CD4-positive, alpha-beta T cell treated with Interleukin-15 for 4 hours (primary cell): ENCODE results near the gene RAB2B.

ENCODE experiments used
- DNase-seq: peaks from one replicate; pipeline ENCODE4 v3.0.0-alpha.2; 2020; ENCODE audit warnings: low spot score

The RAB2B gene

GRCh38 chr14:21476925-21477681, at the start of gene RAB2B, which contains the start of gene TOX4:
Gene RAB2B, minus strand, starts transcription at chr14:21476959. Its CDS starts 87 bp downstream, at chr14:21476872.
Gene TOX4, plus strand, starts transcription at chr14:21477195. Its CDS starts 84 bp downstream, at chr14:21477279.
- peak; percentile 98 for DNase-seq

- peak; percentile 60 for DNase-seq
Observed at GRCh38 chr14:21525962-21526671, 49.4 kb upstream of the RAB2B start, which contains the start of gene SALL2. Gene SALL2, minus strand, starts transcription at chr14:21526346. Its CDS starts 219 bp downstream, at chr14:21526127.

GRCh38 chr14:21525571-21525961, 48.8 kb upstream of the RAB2B start:
- DNase-seq, result no peak

GRCh38 chr14:21524575-21525490, 48.1 kb upstream of the RAB2B start:
- no peak for DNase-seq

- DNase-seq, result no peak
Observed at GRCh38 chr14:21523203-21523602, 46.4 kb upstream of the RAB2B start.

- no peak for DNase-seq
Observed at GRCh38 chr14:21521501-21521900, 44.7 kb upstream of the RAB2B start.

GRCh38 chr14:21520767-21521166, 44.0 kb upstream of the RAB2B start:
- no peak for DNase-seq

GRCh38 chr14:21518725-21519124, 42.0 kb upstream of the RAB2B start:
- no peak for DNase-seq

- DNase-seq, result no peak
Observed at GRCh38 chr14:21514341-21514740, 37.6 kb upstream of the RAB2B start.

GRCh38 chr14:21510735-21511657, 34.2 kb upstream of the RAB2B start, which contains the start of gene METTL3:
Gene METTL3, minus strand, starts transcription at chr14:21511340. Its CDS starts 117 bp downstream, at chr14:21511223.
- peak; percentile 95 for DNase-seq

- no peak for DNase-seq
Observed at GRCh38 chr14:21509432-21510143, 32.8 kb upstream of the RAB2B start.

GRCh38 chr14:21506557-21506956, 29.8 kb upstream of the RAB2B start:
- DNase-seq, result no peak

- peak; percentile 22 for DNase-seq
Observed at GRCh38 chr14:21505012-21505553, 28.3 kb upstream of the RAB2B start.

- no peak for DNase-seq
Observed at GRCh38 chr14:21503376-21503775, 26.6 kb upstream of the RAB2B start.

GRCh38 chr14:21501568-21501967, 24.8 kb upstream of the RAB2B start:
- no peak for DNase-seq

GRCh38 chr14:21498540-21499526, 22.1 kb upstream of the RAB2B start:
- DNase-seq, result peak; percentile 61

GRCh38 chr14:21496453-21496852, 19.7 kb upstream of the RAB2B start:
- no peak for DNase-seq

GRCh38 chr14:21494902-21495762, 18.4 kb upstream of the RAB2B start:
- no peak for DNase-seq
